Ishikawa (cell line): ENCODE results near the gene C1QA.

Source experiments
- CEBPB ChIP-seq: IDR thresholded peaks from 2 replicates; pipeline ENCODE4 v1.6.1; 2012
- CREB1 ChIP-seq: IDR thresholded peaks from 2 replicates; pipeline ENCODE4 v1.6.1; 2012; ENCODE audit warnings: low read depth
- EGR1 ChIP-seq: IDR thresholded peaks from 2 replicates; pipeline ENCODE4 v1.6.1; 2012
- EP300 ChIP-seq: IDR thresholded peaks from 2 replicates; pipeline ENCODE4 v1.6.1; 2012; ENCODE audit warnings: borderline replicate concordance
- FOXM1 ChIP-seq: IDR thresholded peaks from 2 replicates; pipeline ENCODE4 v1.6.1; 2012; ENCODE audit warnings: low read depth, borderline replicate concordance
- NFIC ChIP-seq: IDR thresholded peaks from 2 replicates; pipeline ENCODE4 v1.6.1; 2012
- RAD21 ChIP-seq: IDR thresholded peaks from 2 replicates; pipeline ENCODE4 v1.6.1; 2012; ENCODE audit warnings: low read depth
- TAF1 ChIP-seq: IDR thresholded peaks from 2 replicates; pipeline ENCODE4 v1.6.1; 2012; ENCODE audit warnings: low read depth, mild to moderate bottlenecking
- TCF12 ChIP-seq: IDR thresholded peaks from 2 replicates; pipeline ENCODE4 v1.6.1; 2012; ENCODE audit warnings: low read depth
- TEAD4 ChIP-seq: IDR thresholded peaks from 2 replicates; pipeline ENCODE4 v1.6.1; 2012
- YY1 ChIP-seq: IDR thresholded peaks from 2 replicates; pipeline ENCODE4 v1.6.1; 2012; ENCODE audit warnings: low read depth
- ZBTB7A ChIP-seq: IDR thresholded peaks from 2 replicates; pipeline ENCODE4 v1.6.1; 2012; ENCODE audit warnings: low read depth
- TF ChIP-seq, protein P1 (sequence below): IDR thresholded peaks from 2 replicates; pipeline ENCODE4 v1.6.1; 2012; ENCODE audit warnings: low read depth, mild to moderate bottlenecking
- TF ChIP-seq, protein P2 (sequence below): IDR thresholded peaks from 2 replicates; pipeline ENCODE4 v1.6.1; 2012
- TF ChIP-seq, protein P3 (sequence below): IDR thresholded peaks from 2 replicates; pipeline ENCODE4 v1.6.1; 2012

Gene C1QA

DNA sequence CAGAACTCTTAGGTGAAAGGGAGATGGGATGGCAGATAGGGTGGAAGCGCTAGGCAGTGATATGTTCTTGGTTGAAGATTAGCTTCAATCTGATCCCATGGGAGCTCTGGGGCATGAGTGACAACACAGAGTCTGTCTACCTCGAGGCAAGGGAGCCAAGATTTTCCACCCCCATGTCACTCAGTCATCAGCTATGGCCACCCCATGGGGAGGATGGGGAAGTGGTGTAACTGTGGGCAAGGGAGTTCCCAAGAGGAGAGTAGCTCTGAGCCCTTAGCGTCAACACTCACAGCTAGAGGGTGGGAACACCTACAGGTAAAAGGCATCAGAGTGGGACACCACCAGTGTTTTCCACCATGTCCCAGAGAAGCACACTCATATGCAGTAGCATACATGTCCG is 30.3 kb upstream of the C1QA start:
- TF ChIP-seq RAD21 (no peak), NFIC (no peak), TCF12 (no peak), YY1 (no peak), EP300 (no peak), TAF1 (no peak), TEAD4 (no peak), CEBPB (no peak), FOXM1 (no peak), CREB1 (no peak), ZBTB7A (no peak), EGR1 (no peak)
- TF ChIP-seq, protein P1, sequence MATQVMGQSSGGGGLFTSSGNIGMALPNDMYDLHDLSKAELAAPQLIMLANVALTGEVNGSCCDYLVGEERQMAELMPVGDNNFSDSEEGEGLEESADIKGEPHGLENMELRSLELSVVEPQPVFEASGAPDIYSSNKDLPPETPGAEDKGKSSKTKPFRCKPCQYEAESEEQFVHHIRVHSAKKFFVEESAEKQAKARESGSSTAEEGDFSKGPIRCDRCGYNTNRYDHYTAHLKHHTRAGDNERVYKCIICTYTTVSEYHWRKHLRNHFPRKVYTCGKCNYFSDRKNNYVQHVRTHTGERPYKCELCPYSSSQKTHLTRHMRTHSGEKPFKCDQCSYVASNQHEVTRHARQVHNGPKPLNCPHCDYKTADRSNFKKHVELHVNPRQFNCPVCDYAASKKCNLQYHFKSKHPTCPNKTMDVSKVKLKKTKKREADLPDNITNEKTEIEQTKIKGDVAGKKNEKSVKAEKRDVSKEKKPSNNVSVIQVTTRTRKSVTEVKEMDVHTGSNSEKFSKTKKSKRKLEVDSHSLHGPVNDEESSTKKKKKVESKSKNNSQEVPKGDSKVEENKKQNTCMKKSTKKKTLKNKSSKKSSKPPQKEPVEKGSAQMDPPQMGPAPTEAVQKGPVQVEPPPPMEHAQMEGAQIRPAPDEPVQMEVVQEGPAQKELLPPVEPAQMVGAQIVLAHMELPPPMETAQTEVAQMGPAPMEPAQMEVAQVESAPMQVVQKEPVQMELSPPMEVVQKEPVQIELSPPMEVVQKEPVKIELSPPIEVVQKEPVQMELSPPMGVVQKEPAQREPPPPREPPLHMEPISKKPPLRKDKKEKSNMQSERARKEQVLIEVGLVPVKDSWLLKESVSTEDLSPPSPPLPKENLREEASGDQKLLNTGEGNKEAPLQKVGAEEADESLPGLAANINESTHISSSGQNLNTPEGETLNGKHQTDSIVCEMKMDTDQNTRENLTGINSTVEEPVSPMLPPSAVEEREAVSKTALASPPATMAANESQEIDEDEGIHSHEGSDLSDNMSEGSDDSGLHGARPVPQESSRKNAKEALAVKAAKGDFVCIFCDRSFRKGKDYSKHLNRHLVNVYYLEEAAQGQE = no peak
- TF ChIP-seq, protein P2, sequence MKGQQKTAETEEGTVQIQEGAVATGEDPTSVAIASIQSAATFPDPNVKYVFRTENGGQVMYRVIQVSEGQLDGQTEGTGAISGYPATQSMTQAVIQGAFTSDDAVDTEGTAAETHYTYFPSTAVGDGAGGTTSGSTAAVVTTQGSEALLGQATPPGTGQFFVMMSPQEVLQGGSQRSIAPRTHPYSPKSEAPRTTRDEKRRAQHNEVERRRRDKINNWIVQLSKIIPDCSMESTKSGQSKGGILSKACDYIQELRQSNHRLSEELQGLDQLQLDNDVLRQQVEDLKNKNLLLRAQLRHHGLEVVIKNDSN = no peak
- TF ChIP-seq, protein P3, sequence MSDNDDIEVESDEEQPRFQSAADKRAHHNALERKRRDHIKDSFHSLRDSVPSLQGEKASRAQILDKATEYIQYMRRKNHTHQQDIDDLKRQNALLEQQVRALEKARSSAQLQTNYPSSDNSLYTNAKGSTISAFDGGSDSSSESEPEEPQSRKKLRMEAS = no peak

DNA sequence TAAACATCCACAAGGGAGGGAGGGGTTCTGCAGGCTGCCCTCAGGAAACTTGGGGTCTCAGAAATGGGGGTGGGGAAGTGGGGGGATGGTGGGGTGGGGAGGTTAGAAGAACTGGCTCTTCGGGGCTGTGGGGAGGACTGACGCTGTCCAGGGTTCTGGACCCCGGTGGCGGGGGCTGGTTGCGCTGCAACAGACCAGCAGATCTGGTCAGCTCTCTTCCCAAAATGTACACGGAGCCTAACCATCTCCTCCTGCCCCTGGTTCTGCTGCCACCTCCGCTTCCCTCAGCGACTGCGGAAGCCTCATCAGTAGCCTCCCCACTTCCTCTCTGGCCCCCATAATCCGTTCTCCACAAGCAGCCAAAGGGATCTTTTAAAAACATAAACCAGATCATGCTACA is 29.3 kb upstream of the C1QA start:
- no peak for TF ChIP-seq ZBTB7A
- no peak for TF ChIP-seq CREB1
- no peak for TF ChIP-seq YY1
- no peak for TF ChIP-seq FOXM1
- TF ChIP-seq, protein P3 = no peak
- TF ChIP-seq TAF1 = no peak
- no peak for TF ChIP-seq EP300
- TF ChIP-seq CEBPB = no peak
- TF ChIP-seq, protein P1 = peak; percentile 86

DNA sequence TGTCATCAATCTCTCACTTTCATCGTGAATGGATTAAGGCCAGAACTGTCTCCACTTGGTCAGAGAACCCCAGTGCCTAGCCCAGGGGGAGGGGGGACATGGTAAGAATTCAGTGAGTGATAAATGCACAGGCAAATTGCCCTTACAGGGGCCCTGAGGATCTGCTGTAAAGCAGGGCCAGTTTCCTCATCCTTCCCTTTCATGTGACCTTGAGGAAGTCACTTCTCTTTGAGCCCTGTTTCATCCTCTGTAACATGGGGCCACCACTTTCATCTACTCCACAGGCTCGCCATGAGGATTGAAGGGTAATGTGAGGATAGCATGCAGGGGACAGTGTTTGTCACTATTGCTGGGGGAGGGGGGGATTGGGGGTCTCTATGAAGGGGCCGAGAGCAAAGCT is 28.1 kb upstream of the C1QA start:
- TF ChIP-seq CEBPB (no peak), RAD21 (no peak), FOXM1 (no peak), CREB1 (no peak), ZBTB7A (no peak), EGR1 (no peak), TEAD4 (no peak)
- TF ChIP-seq, protein P2 = no peak
- TF ChIP-seq, protein P1 = no peak

DNA sequence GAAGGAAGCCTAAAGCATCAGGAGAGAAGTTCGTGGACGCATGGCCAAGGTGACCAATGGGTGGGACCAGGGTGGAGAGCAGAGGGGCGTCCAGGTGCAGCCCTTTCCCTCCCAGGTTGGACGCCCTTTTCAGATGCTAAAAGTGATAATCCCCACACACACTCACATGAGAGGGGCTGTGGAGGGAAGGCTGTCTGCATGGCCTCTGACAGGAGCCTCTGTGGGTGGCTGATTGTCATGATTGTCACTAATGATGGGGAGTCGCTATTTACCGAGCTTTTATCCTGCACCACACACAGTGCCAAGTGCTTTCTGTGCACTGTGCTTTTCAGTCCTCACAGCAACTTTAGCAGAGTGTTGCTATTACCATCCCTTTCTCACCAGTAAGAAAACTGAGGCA is 27.1 kb upstream of the C1QA start:
- TF ChIP-seq, protein P2 = no peak
- no peak for TF ChIP-seq TCF12
- TF ChIP-seq, protein P3 = no peak
- TF ChIP-seq TAF1 = no peak
- TF ChIP-seq TEAD4 = no peak
- no peak for TF ChIP-seq EGR1
- TF ChIP-seq NFIC = no peak
- no peak for TF ChIP-seq ZBTB7A
- TF ChIP-seq CEBPB = no peak
- TF ChIP-seq FOXM1 = no peak
- TF ChIP-seq CREB1 = no peak
- TF ChIP-seq, protein P1 = no peak
- no peak for TF ChIP-seq RAD21
- TF ChIP-seq YY1 = no peak
- no peak for TF ChIP-seq EP300
